CD14-positive monocyte (primary cell): Measurements from ENCODE around the gene CEP44. TPM values are rescaled to one million over a fixed set of nuclear protein-coding genes. Genes with fewer than 3 reads are reported as not detected.
"Not testable (repeated sequence)": the region's sequence is repeated elsewhere in the genome, so short reads cannot be mapped to it uniquely, and the experiment has no call there.

Source experiments
- DNase-seq, 3 donors: peaks; one replicate each; pipeline ENCODE4 v3.0.0-alpha.2; 2011 to 2022
- H2AFZ ChIP-seq: 2 replicates; pipeline ENCODE4 v1.6.0; 2012; ENCODE audit warnings: mild to moderate bottlenecking, low read depth, low read length, inconsistent platforms; ENCODE audit not compliant: insufficient read depth, poor library complexity, severe bottlenecking
- H3K27ac ChIP-seq, 2 donors: 1 replicate in 1 of 2; 2 replicates in 1 of 2; pipeline ENCODE4 v1.5.1; 2012 to 2013; ENCODE audit warnings: low read length in 2 of 2, control low read depth in 1 of 2, inconsistent platforms in 1 of 2, low read depth in 1 of 2, mild to moderate bottlenecking in 1 of 2
- H3K27me3 ChIP-seq, 2 donors: one replicate each; pipeline versions ENCODE4 v1.6.0 to v1.6.1; 2011 to 2013; ENCODE audit warnings: low read length in 2 of 2; ENCODE audit not compliant: control insufficient read depth in 2 of 2, insufficient read depth in 2 of 2
- H3K36me3 ChIP-seq, 2 donors: replicated peaks in 1 of 2; 1 replicate in 1 of 2; 2 replicates in 1 of 2; pipeline versions ENCODE4 v1.5.1 to v1.6.1; 2012 to 2013; ENCODE audit warnings: low read length in 2 of 2, control low read depth in 1 of 2, inconsistent platforms in 1 of 2, mild to moderate bottlenecking in 1 of 2; ENCODE audit not compliant: insufficient read depth in 2 of 2, control insufficient read depth in 1 of 2
- H3K4me1 ChIP-seq, 2 donors: 1 replicate in 1 of 2; 2 replicates in 1 of 2; pipeline versions ENCODE4 v1.5.1 to v1.6.1; 2012 to 2013; ENCODE audit warnings: low read length in 2 of 2, control low read depth in 1 of 2, inconsistent platforms in 1 of 2, mild to moderate bottlenecking in 1 of 2, moderate library complexity in 1 of 2; ENCODE audit not compliant: insufficient read depth in 2 of 2, control insufficient read depth in 1 of 2
- H3K4me2 ChIP-seq: replicated peaks from 2 replicates; pipeline ENCODE3; 2012; ENCODE audit warnings: low read length, moderate library complexity, mild to moderate bottlenecking; ENCODE audit not compliant: poor library complexity, severe bottlenecking; ENCODE audit errors: extremely low read depth
- H3K4me3 ChIP-seq, 3 experiments: fragments of 200-600 bp in 1 of 3; sonication (generic) in 1 of 3; replicated peaks in 1 of 3; 1 replicate in 2 of 3; 2 replicates in 1 of 3; pipeline ENCODE4 v1.5.1; 2011 to 2013; ENCODE audit warnings: low read length in 3 of 3, mild to moderate bottlenecking in 3 of 3, control low read depth in 2 of 3, low read depth in 2 of 3, inconsistent platforms in 1 of 3, moderate library complexity in 1 of 3
- H3K79me2 ChIP-seq: 2 replicates; pipeline ENCODE4 v1.6.0; 2012; ENCODE audit warnings: mild to moderate bottlenecking, control low read depth, inconsistent platforms, low read length, moderate library complexity; ENCODE audit not compliant: insufficient read depth
- H3K9ac ChIP-seq: 2 replicates; pipeline ENCODE4 v1.6.0; 2017; ENCODE audit warnings: low read length, mild to moderate bottlenecking; ENCODE audit not compliant: insufficient read depth, poor library complexity, severe bottlenecking
- H3K9me3 ChIP-seq, 2 donors: replicated peaks in 1 of 2; 1 replicate in 1 of 2; 2 replicates in 1 of 2; pipeline versions ENCODE4 v1.5.1 to v1.6.1; 2012 to 2013; ENCODE audit warnings: low read length in 2 of 2, control low read depth in 1 of 2; ENCODE audit not compliant: control insufficient read depth in 1 of 2, insufficient read depth in 1 of 2
- H4K20me1 ChIP-seq: 2 replicates; pipeline ENCODE4 v1.6.0; 2012; ENCODE audit warnings: mild to moderate bottlenecking, low read length, control low read depth, moderate library complexity; ENCODE audit not compliant: insufficient read depth
- H3K27ac Mint-ChIP-seq, 7 donors: one replicate each; pipeline ENCODE4 v1.8.0; 2020; ENCODE audit warnings: mild to moderate bottlenecking in 7 of 7, mixed read lengths in 7 of 7, moderate library complexity in 6 of 7, inconsistent platforms in 2 of 7
- H3K27me3 Mint-ChIP-seq, 3 donors: one replicate each; pipeline ENCODE4 v1.8.0; 2021 to 2022; ENCODE audit warnings: low read depth in 3 of 3, mild to moderate bottlenecking in 3 of 3, mixed read lengths in 3 of 3, moderate library complexity in 3 of 3, inconsistent platforms in 1 of 3
- H3K36me3 Mint-ChIP-seq, 2 donors: one replicate each; pipeline ENCODE4 v1.8.0; 2020; ENCODE audit warnings: mixed read lengths in 2 of 2, inconsistent platforms in 1 of 2, mild to moderate bottlenecking in 1 of 2
- H3K4me1 Mint-ChIP-seq: one replicate; pipeline ENCODE4 v1.8.0; 2020; ENCODE audit warnings: mild to moderate bottlenecking, mixed read lengths
- H3K4me3 Mint-ChIP-seq, 2 donors: one replicate each; pipeline ENCODE4 v1.8.0; 2020; ENCODE audit warnings: mild to moderate bottlenecking in 2 of 2, mixed read lengths in 2 of 2, moderate library complexity in 1 of 2
- H3K9me3 Mint-ChIP-seq, 7 donors: one replicate each; pipeline ENCODE4 v1.8.0; 2020 to 2022; ENCODE audit warnings: mixed read lengths in 7 of 7, mild to moderate bottlenecking in 6 of 7, moderate library complexity in 6 of 7, inconsistent platforms in 2 of 7
- CTCF ChIP-seq: fragments of 200-600 bp; IDR thresholded peaks from one replicate; pipeline ENCODE4 v1.8.0; 2022; ENCODE audit warnings: antibody characterized with exemption, mild to moderate bottlenecking
- WGBS: methylation state at CpG from one replicate; pipeline ENCODE4 v1.1.5; 2013; ENCODE audit warnings: missing lambda C conversion rate; ENCODE audit not compliant: insufficient coverage; 5-methylcytosine and 5-hydroxymethylcytosine counted together
- intact Hi-C, 2 donors: fragments of 100-400 bp; cut with micrococcal nuclease; formaldehyde crosslinking; loops; one replicate each; pipeline versions ENCODE4 v1.15.0 to v1.15.1; 2023
- polyA plus RNA-seq, 3 donors: library from polyadenylated mRNA; depleted of rRNA in 1 of 3; unstranded in 2 of 3; stranded (reverse) in 1 of 3; fragments of 300-500 nt in 2 of 3; fragments of >200 nt in 1 of 3; fragmentation: Illumina TruSeq in 2 of 3; gene quantifications; 1 replicate in 2 of 3; 2 replicates in 1 of 3; pipeline ENCODE4 v1.2.3, GENCODE V29; 2012 to 2021

CEP44 gene
- polyA plus RNA-seq, 3 donors = 1.9 to 3.3 (median 2.2) TPM

- 95% methylated on average over 2 of the region's 3 CpGs for WGBS
- intact Hi-C loops = no loop called here
- no peak overlapping the region for H3K4me3 Mint-ChIP-seq
These were observed 3.2 kb downstream of the CEP44 start for GRCh38 chr4:174286870-174287269.

GRCh38 chr4:174292473-174292872 lies 8.8 kb downstream of the CEP44 start:
- peaks cover 11 to 19% of the 10 kb centered on the region in 2 donors for H3K9me3 ChIP-seq
- TF ChIP-seq CTCF = no peak
- Mint-ChIP-seq H3K27me3 (no peaks in the 10 kb centered on the region), H3K9me3 (peaks cover 17 to 30% (median 23%) of the 10 kb centered on the region in 7 donors), H3K4me3 (no peak overlapping the region), H3K36me3 (peaks cover 12 to 33% of the 10 kb centered on the region in 2 donors), H3K4me1 (peaks cover 2% of the 10 kb centered on the region), H3K27ac (no peak overlapping the region)
- H2AFZ ChIP-seq = no peak overlapping the region
- H3K36me3 ChIP-seq = peaks cover 0 to 21% of the 10 kb centered on the region in 2 donors
- DNase-seq = no peak
- no peak overlapping the region for H3K4me2 ChIP-seq
- intact Hi-C loops = no loop called here
- H3K27me3 ChIP-seq = no peaks in the 10 kb centered on the region
- no peak overlapping the region for H3K27ac ChIP-seq
- WGBS = no CpG with 5 or more reads among the region's 2 CpGs
- H3K79me2 ChIP-seq = peaks cover 38% of the 10 kb centered on the region
- no peaks in the 10 kb centered on the region for H4K20me1 ChIP-seq
- no peak overlapping the region for H3K9ac ChIP-seq
- H3K4me1 ChIP-seq = no peaks in the 10 kb centered on the region
- H3K4me3 ChIP-seq = no peak overlapping the region

More at GRCh38 chr4:174286870-174287269, 3.2 kb downstream of the CEP44 start:
- DNase-seq = no peak
- H3K36me3 ChIP-seq = peaks cover 0 to 5% of the 10 kb centered on the region in 2 donors
- Mint-ChIP-seq H3K36me3 (peaks cover 4 to 21% of the 10 kb centered on the region in 2 donors), H3K4me1 (peaks cover 26% of the 10 kb centered on the region), H3K27ac (no peak overlapping the region), H3K9me3 (peaks cover 3 to 9% (median 6%) of the 10 kb centered on the region in 7 donors), H3K27me3 (peaks cover 0 to 2% (median 0%) of the 10 kb centered on the region in 3 donors)
- peaks cover 69% of the 10 kb centered on the region for H3K79me2 ChIP-seq
- no peak overlapping the region for H3K4me3 ChIP-seq
- TF ChIP-seq CTCF = no peak
- H3K9me3 ChIP-seq = peaks cover 1 to 3% of the 10 kb centered on the region in 2 donors
- H4K20me1 ChIP-seq = no peaks in the 10 kb centered on the region
- no peak overlapping the region for H3K9ac ChIP-seq
- H3K27ac ChIP-seq = no peak overlapping the region
- H3K27me3 ChIP-seq = no peaks in the 10 kb centered on the region
- H2AFZ ChIP-seq = no peak overlapping the region
- no peak overlapping the region for H3K4me2 ChIP-seq
- H3K4me1 ChIP-seq = peaks cover 9 to 16% of the 10 kb centered on the region in 2 donors

DNA sequence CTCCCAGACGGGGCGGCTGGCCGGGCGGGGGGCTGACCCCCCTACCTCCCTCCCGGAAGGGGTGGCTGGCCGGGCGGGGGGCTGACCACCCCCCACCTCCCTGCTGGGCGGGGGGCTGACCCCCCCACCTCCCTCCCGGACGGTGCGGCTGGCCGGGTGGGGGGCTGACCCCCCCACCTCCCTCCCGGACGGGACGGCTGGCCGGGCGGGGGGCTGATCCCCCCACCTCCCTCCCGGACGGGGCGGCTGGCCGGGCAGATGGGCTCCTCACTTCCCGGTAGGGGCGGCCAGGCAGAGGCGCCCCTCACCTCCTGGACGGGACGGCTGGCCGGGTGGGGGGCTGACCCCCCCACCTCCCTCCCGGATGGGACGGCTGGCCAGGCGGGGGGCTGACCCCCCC lies 10.9 kb downstream of the CEP44 start:
- Histone ChIP-seq H3K79me2 (peaks cover 38% of the 10 kb centered on the region), H3K36me3 (peaks cover 1 to 35% of the 10 kb centered on the region in 2 donors), H3K9me3 (peaks cover 11 to 19% of the 10 kb centered on the region in 2 donors)
- intact Hi-C loops, H3K4me2 ChIP-seq, H3K4me1 ChIP-seq, H3K9ac ChIP-seq, H3K27me3 ChIP-seq, H3K4me1 Mint-ChIP-seq, H3K4me3 Mint-ChIP-seq, H3K27me3 Mint-ChIP-seq, H3K4me3 ChIP-seq, H2AFZ ChIP-seq, H3K27ac Mint-ChIP-seq, DNase-seq, H3K27ac ChIP-seq, H4K20me1 ChIP-seq: not testable (repeated sequence)
- Mint-ChIP-seq H3K36me3 (peaks cover 17 to 45% of the 10 kb centered on the region in 2 donors), H3K9me3 (peaks cover 17 to 29% (median 23%) of the 10 kb centered on the region in 7 donors)
- 100% methylated on average over 2 of the region's 30 CpGs for WGBS
